Calu3 (cell line): ENCODE measurements around the gene PMS2. TPM values are rescaled to one million over a fixed set of nuclear protein-coding genes. Genes with fewer than 3 reads are reported as not detected.

ENCODE experiments used
- BruUV-seq: library from RNA; stranded (reverse); fragments of 400-500 nt; replicated peaks from 2 replicates; lab custom pipeline; 2021; lab: Mats Ljungman, UMichigan
- CTCF ChIA-PET: fragments of 300-600 bp; sonication (Branson Sonifier 250); formaldehyde crosslinking; loops from one replicate; lab custom pipeline; 2022; ENCODE audit warnings: antibody characterized with exemption; lab: Charles Lee
- DNase-seq: peaks from one replicate; pipeline ENCODE4 v3.0.0; 2022
- H3K27ac Mint-ChIP-seq: one replicate; pipeline ENCODE4 v1.8.0; 2022; ENCODE audit warnings: mixed read lengths; ENCODE audit not compliant: unreplicated experiment
- H3K27me3 Mint-ChIP-seq: one replicate; pipeline ENCODE4 v1.8.0; 2022; ENCODE audit warnings: mixed read lengths; ENCODE audit not compliant: unreplicated experiment
- H3K36me3 Mint-ChIP-seq: one replicate; pipeline ENCODE4 v1.8.0; 2022; ENCODE audit warnings: mild to moderate bottlenecking, moderate library complexity, mixed read lengths; ENCODE audit not compliant: insufficient read depth, unreplicated experiment
- H3K4me1 Mint-ChIP-seq: one replicate; pipeline ENCODE4 v1.8.0; 2022; ENCODE audit warnings: mild to moderate bottlenecking, low read depth, mixed read lengths; ENCODE audit not compliant: unreplicated experiment
- H3K4me3 Mint-ChIP-seq: one replicate; pipeline ENCODE4 v1.8.0; 2022; ENCODE audit warnings: mild to moderate bottlenecking, low read depth, moderate library complexity, mixed read lengths; ENCODE audit not compliant: unreplicated experiment
- H3K9me3 Mint-ChIP-seq: one replicate; pipeline ENCODE4 v1.8.0; 2022; ENCODE audit warnings: low read depth, mixed read lengths; ENCODE audit not compliant: unreplicated experiment
- intact Hi-C: fragments of 100-400 bp; cut with micrococcal nuclease; formaldehyde crosslinking; loops from one replicate; pipeline ENCODE4 v1.10.0; 2022; ENCODE audit not compliant: unreplicated experiment
- total RNA-seq: library from RNA; stranded (reverse); gene quantifications from 2 replicates; pipeline ENCODE4 v1.2.3, GENCODE V29; 2022
- TF ChIP-seq, protein P1 (sequence below): fragments of 200-600 bp; IDR thresholded peaks from one replicate; pipeline ENCODE4 v1.8.0; 2022; ENCODE audit warnings: antibody characterized with exemption; ENCODE audit not compliant: unreplicated experiment

PMS2 gene
- total RNA-seq, 1 experiment from 2014 or later, result 32.6 TPM

DNA sequence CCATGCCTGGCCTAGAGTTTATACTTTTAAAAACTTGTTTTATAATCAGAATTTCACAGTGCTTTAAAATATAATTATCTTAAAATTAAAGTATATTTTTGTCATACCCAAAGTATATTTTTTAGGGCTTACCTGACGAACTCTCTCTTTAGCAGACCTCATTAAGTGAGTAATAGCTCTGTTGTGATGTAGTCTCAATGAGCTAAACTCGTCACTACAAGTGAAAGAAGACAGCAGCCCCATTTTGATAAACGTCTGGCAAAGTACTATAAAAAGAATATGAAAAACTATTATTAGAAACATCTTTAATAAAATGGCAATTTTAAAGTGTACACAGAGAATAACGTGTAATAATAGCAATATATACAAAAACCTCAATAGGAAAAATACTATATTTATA lies 40.9 kb upstream of the PMS2 start:
- BruUV-seq, result no TSS peak
- H3K4me1 Mint-ChIP-seq, result peaks cover 4% of the 10 kb centered on the region
- peaks cover 84% of the 10 kb centered on the region for H3K36me3 Mint-ChIP-seq
- no peaks in the 10 kb centered on the region for H3K27me3 Mint-ChIP-seq
- CTCF ChIA-PET, result no interaction called here
- no peak overlapping the region for H3K4me3 Mint-ChIP-seq
- TF ChIP-seq, protein P1, sequence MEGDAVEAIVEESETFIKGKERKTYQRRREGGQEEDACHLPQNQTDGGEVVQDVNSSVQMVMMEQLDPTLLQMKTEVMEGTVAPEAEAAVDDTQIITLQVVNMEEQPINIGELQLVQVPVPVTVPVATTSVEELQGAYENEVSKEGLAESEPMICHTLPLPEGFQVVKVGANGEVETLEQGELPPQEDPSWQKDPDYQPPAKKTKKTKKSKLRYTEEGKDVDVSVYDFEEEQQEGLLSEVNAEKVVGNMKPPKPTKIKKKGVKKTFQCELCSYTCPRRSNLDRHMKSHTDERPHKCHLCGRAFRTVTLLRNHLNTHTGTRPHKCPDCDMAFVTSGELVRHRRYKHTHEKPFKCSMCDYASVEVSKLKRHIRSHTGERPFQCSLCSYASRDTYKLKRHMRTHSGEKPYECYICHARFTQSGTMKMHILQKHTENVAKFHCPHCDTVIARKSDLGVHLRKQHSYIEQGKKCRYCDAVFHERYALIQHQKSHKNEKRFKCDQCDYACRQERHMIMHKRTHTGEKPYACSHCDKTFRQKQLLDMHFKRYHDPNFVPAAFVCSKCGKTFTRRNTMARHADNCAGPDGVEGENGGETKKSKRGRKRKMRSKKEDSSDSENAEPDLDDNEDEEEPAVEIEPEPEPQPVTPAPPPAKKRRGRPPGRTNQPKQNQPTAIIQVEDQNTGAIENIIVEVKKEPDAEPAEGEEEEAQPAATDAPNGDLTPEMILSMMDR, result no peak
- no peak for DNase-seq
- intact Hi-C loops, result loop anchor here (5.0 kb wide), 1 partner anchor 37 kb away; no protein-coding TSS in a partner anchor
- H3K27ac Mint-ChIP-seq, result no peak overlapping the region
- no peaks in the 10 kb centered on the region for H3K9me3 Mint-ChIP-seq

DNA sequence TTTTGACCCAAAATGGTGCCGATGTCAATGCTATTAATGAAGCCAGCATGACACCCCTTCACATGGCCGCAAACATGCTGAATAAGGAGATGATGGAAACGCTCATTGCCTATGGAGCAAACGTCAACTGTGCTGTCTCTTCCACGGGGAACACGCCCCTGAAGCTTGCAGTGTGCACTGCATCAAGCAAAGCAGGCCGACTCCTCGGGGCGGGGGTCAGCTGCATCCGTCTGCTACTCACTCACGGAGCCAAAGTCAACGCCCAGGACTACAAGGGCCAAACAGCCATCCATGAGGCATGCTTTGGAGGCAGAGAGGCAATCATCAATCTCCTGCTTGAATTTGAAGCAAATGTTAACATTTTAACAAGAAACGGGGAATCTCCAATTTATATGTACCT lies 26.8 kb upstream of the PMS2 start:
- Mint-ChIP-seq H3K27me3 (no peaks in the 10 kb centered on the region), H3K4me1 (no peaks in the 10 kb centered on the region), H3K4me3 (no peak overlapping the region), H3K27ac (no peak overlapping the region), H3K9me3 (no peaks in the 10 kb centered on the region), H3K36me3 (peaks cover 92% of the 10 kb centered on the region)
- intact Hi-C loops, result no loop called here
- no TSS peak for BruUV-seq
- no peak for DNase-seq
- CTCF ChIA-PET, result no interaction called here
- TF ChIP-seq, protein P1, result no peak

DNA sequence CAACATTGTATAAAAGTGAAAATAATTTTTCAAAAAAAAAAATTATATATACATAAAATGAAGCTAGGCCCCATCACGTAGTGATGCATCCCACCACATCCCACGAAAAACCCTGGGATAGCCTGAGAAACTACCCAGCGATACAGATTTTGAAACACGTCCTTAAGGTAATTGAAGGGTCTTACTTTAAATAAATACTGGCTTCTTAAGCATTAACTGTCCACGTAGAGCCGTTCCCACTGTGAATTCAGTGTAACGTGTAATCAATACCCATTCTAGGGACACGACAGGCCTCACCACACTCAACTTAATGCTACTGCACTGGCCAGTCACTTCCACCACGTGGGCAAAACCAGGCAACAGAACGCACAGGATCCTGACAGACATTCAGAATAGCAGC lies 26.3 kb upstream of the PMS2 start:
- CTCF ChIA-PET, result no interaction called here
- H3K4me3 Mint-ChIP-seq, result no peak overlapping the region
- H3K27me3 Mint-ChIP-seq, result no peaks in the 10 kb centered on the region
- peaks cover 92% of the 10 kb centered on the region for H3K36me3 Mint-ChIP-seq
- H3K4me1 Mint-ChIP-seq, result no peaks in the 10 kb centered on the region
- TF ChIP-seq, protein P1, result no peak
- intact Hi-C loops, result no loop called here
- DNase-seq, result no peak
- no peaks in the 10 kb centered on the region for H3K9me3 Mint-ChIP-seq
- no TSS peak for BruUV-seq
- H3K27ac Mint-ChIP-seq, result no peak overlapping the region

DNA sequence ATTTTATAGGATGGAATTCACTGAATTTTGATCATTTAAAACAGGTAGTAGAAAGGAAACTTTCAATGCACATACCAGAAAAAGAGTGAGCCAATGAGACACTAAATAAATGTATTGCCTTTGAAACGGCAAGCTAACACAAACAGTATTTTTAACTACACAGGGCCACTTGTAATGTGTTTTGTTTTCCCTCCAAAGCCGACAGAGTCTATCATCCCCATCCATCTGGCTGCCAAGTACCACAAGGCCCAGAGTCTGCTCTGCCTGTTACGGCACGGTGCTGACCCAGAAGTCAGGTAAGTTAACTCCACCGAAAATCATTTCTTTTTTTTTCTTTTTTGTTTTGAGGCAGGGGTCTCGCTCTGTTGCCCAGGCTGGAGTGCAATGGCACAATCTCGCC lies 23.8 kb upstream of the PMS2 start:
- Mint-ChIP-seq H3K27me3 (no peaks in the 10 kb centered on the region), H3K9me3 (no peaks in the 10 kb centered on the region), H3K4me3 (no peak overlapping the region), H3K27ac (no peak overlapping the region), H3K4me1 (no peaks in the 10 kb centered on the region), H3K36me3 (peaks cover 88% of the 10 kb centered on the region)
- no TSS peak for BruUV-seq
- CTCF ChIA-PET, result no interaction called here
- intact Hi-C loops, result no loop called here
- TF ChIP-seq, protein P1, result no peak
- no peak for DNase-seq

DNA sequence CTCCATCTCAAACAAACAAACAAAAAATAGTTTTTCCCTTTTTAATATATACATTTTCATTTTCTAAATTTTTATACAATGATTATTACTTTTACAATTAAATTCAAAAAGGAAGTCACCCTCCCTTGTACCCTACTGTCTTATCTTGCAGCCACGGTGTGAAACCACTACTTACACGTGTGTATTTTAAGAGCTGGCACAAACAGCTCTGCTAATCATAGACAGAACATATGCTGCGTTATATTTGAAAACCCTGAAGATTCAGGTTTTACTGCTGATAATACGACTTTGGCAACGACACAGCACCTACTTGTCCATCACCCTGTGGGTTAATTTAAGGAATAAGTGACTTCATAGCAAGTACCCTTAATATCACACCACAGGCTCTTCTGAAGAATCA lies 23.3 kb upstream of the PMS2 start:
- Mint-ChIP-seq H3K9me3 (no peaks in the 10 kb centered on the region), H3K4me3 (no peak overlapping the region), H3K27me3 (no peaks in the 10 kb centered on the region), H3K36me3 (peaks cover 88% of the 10 kb centered on the region), H3K4me1 (no peaks in the 10 kb centered on the region), H3K27ac (no peak overlapping the region)
- CTCF ChIA-PET, result no interaction called here
- no peak for DNase-seq
- no TSS peak for BruUV-seq
- intact Hi-C loops, result no loop called here
- TF ChIP-seq, protein P1, result no peak
